ENCODE data around the gene EXPH5.

The EXPH5 gene

DNA sequence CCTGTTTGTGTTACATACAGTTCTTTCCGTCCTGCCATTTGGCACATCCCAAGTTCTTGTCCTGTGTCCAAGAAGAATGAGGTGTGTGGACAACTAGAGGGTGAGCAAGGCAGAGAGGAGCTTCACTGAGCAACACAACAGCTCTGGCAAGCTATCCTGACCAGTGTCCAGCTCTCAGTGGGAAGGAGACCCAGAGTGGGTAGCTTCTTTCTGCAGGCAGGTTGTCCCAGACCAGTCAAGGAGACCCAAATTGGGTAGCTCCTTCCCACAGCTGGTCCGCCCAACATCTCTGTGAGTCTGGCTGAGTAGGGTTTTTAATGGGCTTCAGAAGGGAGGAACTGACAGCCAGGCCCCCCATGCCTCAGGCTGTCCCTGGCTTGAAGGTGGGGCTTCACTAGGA, 35.2 kb upstream of the EXPH5 start:
- no peak overlapping the region for H3K27ac ChIP-seq
- TF ChIP-seq CTCF (IDR thresholded peaks at IDR 0.05), result no peak
- TF ChIP-seq ZFX (IDR thresholded peaks at IDR 0.05; ENCODE audit: borderline replicate concordance), result no peak

GRCh38 chr11:108628326-108628725, 34.8 kb upstream of the EXPH5 start:
- H3K27ac ChIP-seq, result no peak overlapping the region
- no peak for TF ChIP-seq CTCF (IDR thresholded peaks at IDR 0.05)

DNA sequence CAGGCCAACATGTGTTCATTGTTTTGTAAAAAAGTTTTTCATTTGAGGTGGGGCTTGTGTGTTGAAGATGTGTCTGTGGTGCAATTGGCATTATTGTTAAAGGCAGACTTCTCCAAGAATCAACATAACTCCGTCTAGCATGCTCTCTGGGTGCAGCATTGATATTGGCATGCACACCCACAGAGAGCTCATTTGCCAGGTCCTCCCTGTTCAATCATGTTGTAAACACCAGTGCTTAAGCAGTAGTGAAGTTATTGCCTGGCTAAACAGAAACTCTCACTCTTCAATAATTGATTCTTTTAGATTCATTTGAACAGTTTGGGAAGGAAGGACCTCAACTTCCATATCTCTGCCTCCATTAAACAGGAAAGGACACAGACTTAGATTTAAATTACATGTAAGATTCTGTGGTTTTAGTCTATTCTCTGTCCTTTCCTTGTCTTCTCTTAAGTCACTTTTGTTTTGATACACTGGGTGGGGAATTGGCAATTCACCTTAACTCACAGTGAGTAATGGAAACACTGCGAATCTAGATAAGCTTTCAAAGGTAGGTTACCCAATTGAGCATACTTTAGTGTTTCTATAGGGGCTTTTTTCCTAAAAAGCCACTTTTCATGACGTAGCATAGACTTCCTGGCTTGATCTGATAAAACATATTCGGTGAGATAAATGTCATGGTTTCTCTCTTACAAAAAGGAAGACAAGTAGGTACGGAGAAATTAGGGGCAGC, 30.8 kb upstream of the EXPH5 start:
- no peak overlapping the region for H3K27ac ChIP-seq
- TF ChIP-seq ZFX (IDR thresholded peaks at IDR 0.05; ENCODE audit: borderline replicate concordance) (no peak), CTCF (IDR thresholded peaks at IDR 0.05) (no peak)

GRCh38 chr11:108622341-108622740, 28.8 kb upstream of the EXPH5 start:
- H3K27ac ChIP-seq, result no peak overlapping the region
- no peak for TF ChIP-seq ZFX (IDR thresholded peaks at IDR 0.05; ENCODE audit: borderline replicate concordance)
- TF ChIP-seq CTCF (IDR thresholded peaks at IDR 0.05), result no peak

- no peak overlapping the region for H3K27ac ChIP-seq
- no peak for TF ChIP-seq ZFX (IDR thresholded peaks at IDR 0.05; ENCODE audit: borderline replicate concordance)
- no peak for TF ChIP-seq CTCF (IDR thresholded peaks at IDR 0.05)
Measured at GRCh38 chr11:108620958-108621772, 27.6 kb upstream of the EXPH5 start.

DNA sequence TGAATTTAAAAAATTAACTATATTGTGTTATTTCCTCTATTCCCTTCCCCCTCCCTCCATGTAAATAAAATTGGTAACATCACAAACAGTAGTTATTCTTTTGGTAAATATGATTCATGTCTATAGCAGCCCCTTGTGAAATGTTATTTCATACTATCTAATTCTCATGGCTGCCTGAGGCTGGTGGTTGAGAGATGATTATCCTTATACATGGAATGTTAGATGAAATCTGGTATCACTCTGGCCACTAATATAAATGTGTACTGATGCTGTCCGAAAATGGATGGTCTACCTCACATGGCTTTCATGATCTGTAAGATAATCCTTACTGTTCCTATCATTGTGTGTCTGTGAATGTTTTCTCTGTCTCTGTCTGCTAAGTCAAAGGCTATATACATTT, 25.0 kb upstream of the EXPH5 start:
- no peak for TF ChIP-seq ZFX (IDR thresholded peaks at IDR 0.05; ENCODE audit: borderline replicate concordance)
- TF ChIP-seq CTCF (IDR thresholded peaks at IDR 0.05), result no peak
- no peak overlapping the region for H3K27ac ChIP-seq

DNA sequence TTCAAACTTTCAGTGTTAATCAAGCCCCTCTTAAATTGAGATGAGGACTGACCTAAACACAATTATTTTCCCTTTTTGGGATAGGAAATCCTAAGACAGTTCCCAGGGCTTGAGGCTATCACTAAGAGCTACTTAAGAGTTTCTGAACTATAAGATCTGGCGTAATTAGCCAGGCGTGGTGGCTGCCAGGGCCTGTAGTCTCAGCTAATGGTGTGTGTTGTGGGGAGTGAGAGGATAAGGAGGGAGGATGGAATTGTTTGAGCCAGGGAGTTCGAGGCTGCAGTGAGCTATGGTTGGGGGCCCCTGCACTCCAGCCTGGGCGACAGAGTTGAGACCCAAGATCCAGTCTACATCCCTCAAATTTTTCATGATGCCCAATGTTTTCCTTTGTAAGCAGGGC, 23.5 kb upstream of the EXPH5 start:
- no peak for TF ChIP-seq ZFX (IDR thresholded peaks at IDR 0.05; ENCODE audit: borderline replicate concordance)
- no peak for TF ChIP-seq CTCF (IDR thresholded peaks at IDR 0.05)
- no peak overlapping the region for H3K27ac ChIP-seq

All from 22Rv1 (cell line).